HepG2 (cell line): ENCODE results near the gene FCRLA. TPM values are rescaled to one million over a fixed set of nuclear protein-coding genes. Genes with fewer than 3 reads are reported as not detected.
A peak's percentile ranks its signal among the peaks of the same experiment; 100 is the strongest.

ENCODE experiments used
- BCLAF1 ChIP-seq: fragments of 450-650 bp; IDR thresholded peaks from 2 replicates; pipeline ENCODE4 v1.6.1; 2017; ENCODE audit warnings: mild to moderate bottlenecking
- HDAC1 ChIP-seq: sonication (generic); formaldehyde crosslinking; IDR thresholded peaks from 2 replicates; pipeline ENCODE4 v1.5.1; 2020; ENCODE audit warnings: mild to moderate bottlenecking, missing genetic modification reagents
- MAFK ChIP-seq, 2 experiments: IDR thresholded peaks in 1 of 2; conservative IDR thresholded peaks in 1 of 2; 2 replicates each; pipeline ENCODE4 v1.6.1; 2011; ENCODE audit warnings: improper control_type of control experiment in 2 of 2, low read length in 2 of 2
- MIER2 ChIP-seq: IDR thresholded peaks from 2 replicates; pipeline ENCODE4 v1.6.1; 2016; ENCODE audit warnings: missing biosample characterization, missing genetic modification reagents
- MNT ChIP-seq: fragments of 450-650 bp; IDR thresholded peaks from 2 replicates; pipeline ENCODE4 v1.6.1; 2016
- MYC ChIP-seq: sonication (generic); formaldehyde crosslinking; IDR thresholded peaks from 2 replicates; pipeline ENCODE4 v1.9.0; 2021; ENCODE audit warnings: missing genetic modification reagents, borderline replicate concordance
- PCBP1 ChIP-seq: fragments of 200-400 bp; formaldehyde crosslinking; IDR thresholded peaks from 2 replicates; pipeline ENCODE4 v1.6.1; 2017; ENCODE audit warnings: mild to moderate bottlenecking, low read depth, low read length, borderline replicate concordance
- POGK ChIP-seq: sonication (generic); formaldehyde crosslinking; conservative IDR thresholded peaks from 2 replicates; pipeline ENCODE4 v1.8.0; 2022; ENCODE audit warnings: mild to moderate bottlenecking, moderate library complexity, missing genetic modification reagents
- RELA ChIP-seq: sonication (generic); formaldehyde crosslinking; IDR thresholded peaks from 2 replicates; pipeline ENCODE4 v1.4.0; 2020; ENCODE audit warnings: missing genetic modification reagents
- SALL1 ChIP-seq: sonication (generic); formaldehyde crosslinking; IDR thresholded peaks from 2 replicates; pipeline ENCODE4 v1.8.0; 2022; ENCODE audit warnings: mild to moderate bottlenecking, missing genetic modification reagents
- TCF7 ChIP-seq: sonication (generic); IDR thresholded peaks from 2 replicates; pipeline ENCODE4 v1.6.1; 2016; ENCODE audit warnings: antibody characterized with exemption, low read depth
- TERF1 ChIP-seq: sonication (generic); formaldehyde crosslinking; IDR thresholded peaks from 2 replicates; pipeline ENCODE4 v1.8.0; 2022; ENCODE audit warnings: mild to moderate bottlenecking, missing genetic modification reagents, moderate library complexity
- TFE3 ChIP-seq: IDR thresholded peaks from 2 replicates; pipeline ENCODE4 v1.6.1; 2016
- TOPORS ChIP-seq: sonication (generic); formaldehyde crosslinking; IDR thresholded peaks from 2 replicates; pipeline ENCODE4 v1.8.0; 2023; ENCODE audit warnings: mild to moderate bottlenecking, missing genetic modification reagents
- ZNF143 ChIP-seq: sonication (generic); formaldehyde crosslinking; IDR thresholded peaks from 2 replicates; pipeline ENCODE4 v1.4.0; 2020; ENCODE audit warnings: missing genetic modification reagents
- ZNF432 ChIP-seq: sonication (generic); formaldehyde crosslinking; IDR thresholded peaks from 2 replicates; pipeline ENCODE4 v1.5.0; 2020; ENCODE audit warnings: missing genetic modification reagents, mild to moderate bottlenecking, borderline replicate concordance
- ZNF44 ChIP-seq: sonication (generic); formaldehyde crosslinking; IDR thresholded peaks from 2 replicates; pipeline ENCODE4 v1.5.1; 2020; ENCODE audit warnings: mild to moderate bottlenecking, missing genetic modification reagents
- ZNF460 ChIP-seq: sonication (generic); formaldehyde crosslinking; IDR thresholded peaks from 2 replicates; pipeline ENCODE4 v1.5.1; 2020; ENCODE audit warnings: missing genetic modification reagents, mild to moderate bottlenecking, borderline replicate concordance
- ZNF644 ChIP-seq: IDR thresholded peaks from 2 replicates; pipeline ENCODE4 v1.6.1; 2016; ENCODE audit warnings: low read depth
- ZNF891 ChIP-seq: sonication (generic); formaldehyde crosslinking; IDR thresholded peaks from 2 replicates; pipeline ENCODE4 v1.5.0; 2020; ENCODE audit warnings: mild to moderate bottlenecking, missing genetic modification reagents
- ZSCAN30 ChIP-seq: sonication (generic); formaldehyde crosslinking; IDR thresholded peaks from 2 replicates; pipeline ENCODE4 v1.5.0; 2020; ENCODE audit warnings: mild to moderate bottlenecking, missing genetic modification reagents
- polyA plus RNA-seq, 8 experiments: library from polyadenylated mRNA; depleted of rRNA in 3 of 8; stranded (reverse) in 7 of 8; unstranded in 1 of 8; fragments of >200 nt; fragmentation: Illumina TruSeq in 4 of 8; extraction: Trizol in 4 of 8; gene quantifications; 2 replicates each; pipeline versions ENCODE4 v1.2.1 to v1.2.3, GENCODE V29; 2011 to 2016; ENCODE audit warnings: low read depth in 4 of 8, missing spikeins in 1 of 8, mixed read lengths in 1 of 8; ENCODE audit not compliant: insufficient read depth in 1 of 8
- total RNA-seq, 5 experiments: library from RNA; depleted of rRNA; stranded (reverse); fragments of >200 nt; fragmentation: Illumina TruSeq; extraction: Trizol; gene quantifications; 2 replicates each; pipeline ENCODE4 v1.2.3, GENCODE V29; 2016; ENCODE audit warnings: low read depth in 1 of 5

Gene FCRLA
- total and polyA plus RNA-seq, 2 of the 13 experiments (the other 11 are each of a cell fraction or from before 2014, with no cell fraction given): not detected

GRCh38 chr1:161726473-161727255 is 19.6 kb downstream of the FCRLA start (continued):
- TF ChIP-seq BCLAF1 (no peak), ZNF644 (CRISPR knock-in tag) (no peak), ZNF44 (CRISPR knock-in tag) (no peak), MYC (CRISPR knock-in tag) (peak; percentile 49), ZSCAN30 (no peak), MAFK (conservative IDR thresholded peaks at IDR 0.05 in 1 of 2, IDR thresholded peaks at IDR 0.05 in 1 of 2; ENCODE audit: low read length in 2 of 2) (no peak), PCBP1 (no peak), POGK (CRISPR knock-in tag) (peak; percentile 53; the same call in 1 of the 2 replicates), HDAC1 (peak; percentile 30; the same call in 1 of the 2 replicates), TERF1 (CRISPR knock-in tag) (0 out of 2 replicates have a peak, but pooled peaks have one; percentile 36), TFE3 (no peak), TOPORS (CRISPR knock-in tag) (no peak), SALL1 (CRISPR knock-in tag) (peak; percentile 22; the same call in 1 of the 2 replicates), ZNF432 (CRISPR knock-in tag) (no peak), ZNF143 (CRISPR knock-in tag) (no peak), ZNF460 (CRISPR knock-in tag) (no peak), TCF7 (no peak), MIER2 (CRISPR knock-in tag) (peak; percentile 49; the same call in 1 of the 2 replicates), MNT (no peak), RELA (CRISPR knock-in tag) (no peak), ZNF891 (CRISPR knock-in tag) (peak; percentile 57; the same call in 1 of the 2 replicates)
